Heart left ventricle (tissue), 13 donors: Measurements from ENCODE around the gene TMEM169.

Source experiments
- CTCF ChIP-seq, 12 donors: fragments of 200-600 bp; sonication (generic) in 4 of 12; IDR thresholded peaks; one replicate each; pipeline versions ENCODE4 v1.5.0 to v1.8.0; 2018 to 2022; ENCODE audit warnings: antibody characterized with exemption in 12 of 12, mild to moderate bottlenecking in 5 of 12
- POLR2A ChIP-seq, 2 donors: fragments of 450-650 bp; IDR thresholded peaks; one replicate each; pipeline ENCODE4 v1.6.1; 2017; ENCODE audit warnings: antibody characterized with exemption in 2 of 2, mild to moderate bottlenecking in 2 of 2, moderate library complexity in 2 of 2
- donor health status: ischemic (EF 13 %, LVEDD 7.1; RV severe dilation, severe dysfunction).
- donor health status: DM: no; HTN: yes; CAD: no.
- donor health status: DM: no; HTN: no; CAD: no.
- donor health status: ischemic (EF 25% LVEDD 6.9; RV normal size, moderate dysfunction).
- donor health status: ischemic (EF 25% LVEDD 5.7; RV mildly dilated, moderate dysfunction).
- donor health status: ischemic (EF 35%, LVEDD 5.7; RV mildly dilated, moderate dysfunction).
- donor health status: nonischemic (EF 11% LVEDD 7.7; RV severe dilation, severe dysfunction).
- donor health status: DM: yes; HTN: yes; CAD: no.
- donor health status: PGD.
- donor health status: ischemic (EF 29% LVEDD 5.4; RV normal size, mild dysfunction).
- donor health status: nonischemic (EF 23%, LVEDD 6.1; RV moderate dilation, normal function).

- TF ChIP-seq POLR2A (IDR thresholded peaks at IDR 0.05) (no peak), CTCF (IDR thresholded peaks at IDR 0.05) (no peak)
Measured at GRCh38 chr2:216057688-216058193, 24.0 kb upstream of the TMEM169 start.
